GM18502 (cell line): ENCODE results near the gene SERGEF.
A peak's percentile ranks its signal among the peaks of the same experiment; 100 is the strongest.
"Not testable (repeated sequence)": the region's sequence is repeated elsewhere in the genome, so short reads cannot be mapped to it uniquely, and the experiment has no call there.

Experiments
- ATAC-seq: cut with Tn5 transposase; IDR thresholded peaks from one replicate; pipeline ENCODE4 v1.9.1; 2021; ENCODE audit warnings: mild to moderate bottlenecking; ENCODE audit not compliant: unreplicated experiment, poor library complexity

SERGEF gene

GRCh38 chr11:17917556-17917955 lies 95.3 kb downstream of the SERGEF start:
- ATAC-seq, result no peak

DNA sequence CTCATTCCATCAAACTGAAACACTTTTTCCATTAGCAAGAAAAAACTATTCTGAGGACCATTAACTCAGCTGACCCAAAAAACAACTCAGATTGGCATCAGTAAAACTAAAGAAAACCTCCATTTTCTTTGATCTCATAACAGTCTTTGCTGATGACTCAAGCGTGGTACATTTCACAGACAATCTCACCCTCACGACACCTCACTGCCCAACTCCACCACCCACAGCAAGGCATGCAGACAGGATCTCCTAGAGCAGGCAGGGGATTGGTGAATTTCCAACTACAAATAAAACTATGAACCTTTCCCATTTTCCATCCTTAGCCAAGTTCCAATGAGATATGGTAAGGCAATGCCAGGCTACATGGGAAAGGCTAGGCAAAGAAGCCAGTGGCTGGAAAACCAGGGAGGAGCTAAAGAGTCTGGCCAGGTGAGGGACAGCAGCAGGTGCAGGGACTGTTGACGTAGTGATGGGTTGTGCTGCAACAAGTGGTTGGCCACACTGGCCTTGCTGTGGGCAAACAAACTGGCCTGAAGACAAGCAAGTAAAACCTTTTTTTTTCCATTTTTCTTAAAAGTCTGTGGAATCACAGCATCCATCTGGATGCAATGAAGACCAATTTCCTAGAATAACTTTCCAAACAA lies 97.2 kb downstream of the SERGEF start:
- ATAC-seq, result no peak

GRCh38 chr11:17914957-17915356 lies 97.9 kb downstream of the SERGEF start:
- no peak for ATAC-seq

DNA sequence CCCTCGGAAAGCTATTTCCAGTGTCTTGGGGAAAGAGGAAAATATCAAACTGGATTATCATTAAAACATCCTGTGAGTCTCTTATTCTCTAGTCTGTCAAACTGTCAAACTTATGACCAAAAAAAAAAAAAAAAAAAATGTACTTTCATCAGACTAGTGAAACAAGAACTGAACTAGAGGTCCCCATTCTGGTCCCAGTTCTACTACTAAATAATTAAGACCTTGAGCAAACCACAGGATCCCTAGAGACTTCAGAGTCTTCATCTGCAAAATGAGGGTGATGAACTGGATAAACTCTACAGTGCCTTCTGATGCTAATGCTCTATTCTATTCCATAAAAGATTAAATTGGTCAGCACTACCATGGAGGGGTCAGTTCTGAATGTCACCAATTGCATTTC lies 105.8 kb downstream of the SERGEF start:
- ATAC-seq, result no peak

- ATAC-seq, result no peak
These were observed 106.4 kb downstream of the SERGEF start for GRCh38 chr11:17906436-17906835.

DNA sequence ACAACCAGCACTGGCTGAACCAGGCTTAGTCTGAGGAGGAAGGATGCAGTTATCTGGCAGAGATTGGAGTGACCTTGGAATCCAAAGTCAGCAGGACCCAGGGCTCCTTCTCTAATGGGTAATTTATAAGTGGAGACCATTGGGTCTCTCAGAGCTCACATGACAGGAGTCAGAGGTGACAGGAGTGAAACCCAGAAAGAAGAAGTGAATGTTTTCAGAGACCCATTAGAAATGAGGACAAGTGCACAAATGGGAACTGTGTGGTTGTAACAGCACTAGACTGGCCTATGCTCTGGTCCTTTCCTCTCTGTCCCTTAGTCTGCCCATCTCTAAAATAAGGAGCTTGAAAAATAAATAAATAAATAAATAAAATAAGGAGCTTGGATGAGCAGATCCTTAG lies 107.4 kb downstream of the SERGEF start:
- ATAC-seq, result peak; percentile 83

GRCh38 chr11:17901481-17901880 lies 111.4 kb downstream of the SERGEF start:
- no peak for ATAC-seq

- no peak for ATAC-seq
These were observed 114.1 kb downstream of the SERGEF start for GRCh38 chr11:17898782-17899181.

- ATAC-seq, result no peak
These were observed 114.8 kb downstream of the SERGEF start for GRCh38 chr11:17898071-17898470.

GRCh38 chr11:17897495-17897894 lies 115.4 kb downstream of the SERGEF start:
- ATAC-seq, result no peak

DNA sequence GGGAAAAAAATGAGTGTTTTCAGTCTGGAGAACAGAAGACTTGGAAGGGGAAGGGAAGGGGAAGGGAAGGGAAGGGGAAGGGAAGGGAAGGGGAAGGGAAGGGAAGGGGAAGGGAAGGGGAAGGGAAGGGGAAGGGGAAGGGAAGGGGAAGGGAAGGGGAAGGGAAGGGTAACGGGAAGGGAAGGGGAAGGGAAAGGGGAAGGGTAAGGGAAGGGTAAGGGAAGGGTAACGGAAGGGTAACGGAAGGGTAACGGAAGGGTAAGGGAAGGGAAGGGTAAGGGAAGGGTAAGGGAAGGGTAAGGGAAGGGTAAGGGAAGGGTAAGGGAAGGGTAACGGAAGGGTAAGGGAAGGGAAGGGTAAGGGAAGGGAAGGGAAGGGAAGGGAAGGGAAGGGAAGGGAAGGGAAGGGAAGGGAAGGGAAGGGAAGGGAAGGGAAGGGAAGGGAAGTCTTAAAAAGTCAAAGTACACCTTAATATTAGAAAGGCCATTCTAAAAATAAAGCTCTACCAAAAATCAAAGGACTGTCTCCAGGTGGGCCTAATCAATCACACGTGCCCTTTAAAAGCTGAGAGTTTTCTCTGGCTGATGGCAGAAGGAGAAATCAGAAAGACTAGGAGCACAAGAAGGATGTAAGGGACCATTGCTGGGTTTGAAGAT lies 116.2 kb downstream of the SERGEF start:
- not testable (repeated sequence) for ATAC-seq

DNA sequence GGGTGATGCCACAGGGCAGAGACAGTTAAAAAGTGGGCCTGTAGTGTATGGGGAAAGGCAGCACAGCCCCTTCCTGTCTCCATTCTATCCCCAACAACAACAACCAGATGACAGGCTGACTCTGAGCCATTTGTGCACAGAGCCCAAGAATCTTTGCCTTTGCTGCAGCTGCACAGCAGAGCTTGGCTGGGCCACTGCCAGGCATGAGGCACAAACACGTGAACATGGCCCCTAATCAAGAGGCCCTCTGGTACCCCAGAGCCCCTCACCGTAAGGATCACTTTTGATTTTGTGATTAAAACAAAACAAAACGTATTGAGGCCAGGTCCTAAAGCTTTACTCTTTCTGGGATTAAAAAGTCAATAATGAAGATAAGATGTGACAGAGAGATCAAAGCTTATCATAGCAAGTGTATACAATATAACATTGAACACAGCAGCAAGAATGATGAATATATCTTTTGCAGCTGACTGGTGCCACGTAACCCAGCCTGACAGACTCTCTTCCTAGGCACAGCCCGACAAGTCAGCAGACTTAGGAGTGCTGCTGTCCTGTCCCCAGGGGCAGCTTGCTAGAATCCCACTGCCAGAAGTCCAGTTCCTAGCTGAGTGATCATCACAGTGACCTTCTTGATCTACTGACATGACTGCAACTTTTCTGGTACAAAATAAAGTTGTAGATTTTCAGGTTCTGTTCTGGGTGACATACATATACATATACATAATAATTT lies 117.8 kb downstream of the SERGEF start:
- ATAC-seq, result no peak

DNA sequence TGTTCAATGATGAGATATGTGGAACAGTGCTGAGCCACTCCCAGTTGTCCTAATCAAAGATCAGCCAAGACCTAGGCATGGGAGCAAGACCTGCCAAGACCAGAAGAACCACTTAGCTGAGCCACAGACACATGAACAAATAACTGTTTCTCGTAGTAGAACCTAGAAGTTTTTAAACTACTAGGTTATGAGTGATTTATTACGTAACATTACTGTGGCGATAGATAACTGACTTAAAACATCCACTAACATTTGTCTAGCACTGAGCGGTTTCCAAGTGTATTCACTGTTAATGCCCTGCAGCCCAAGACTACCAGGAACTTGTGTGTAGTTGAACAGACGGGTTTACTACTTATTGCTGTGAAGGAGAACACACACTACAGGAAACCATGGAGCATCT lies 120.4 kb downstream of the SERGEF start:
- ATAC-seq, result no peak

- no peak for ATAC-seq
These were observed 122.5 kb downstream of the SERGEF start for GRCh38 chr11:17890325-17890724.

GRCh38 chr11:17887779-17888178 lies 125.1 kb downstream of the SERGEF start:
- ATAC-seq, result no peak

GRCh38 chr11:17883946-17884345 lies 128.9 kb downstream of the SERGEF start:
- no peak for ATAC-seq

- ATAC-seq, result no peak
These were observed 129.8 kb downstream of the SERGEF start for GRCh38 chr11:17883057-17883456.

GRCh38 chr11:17878743-17879142 lies 134.1 kb downstream of the SERGEF start:
- no peak for ATAC-seq

DNA sequence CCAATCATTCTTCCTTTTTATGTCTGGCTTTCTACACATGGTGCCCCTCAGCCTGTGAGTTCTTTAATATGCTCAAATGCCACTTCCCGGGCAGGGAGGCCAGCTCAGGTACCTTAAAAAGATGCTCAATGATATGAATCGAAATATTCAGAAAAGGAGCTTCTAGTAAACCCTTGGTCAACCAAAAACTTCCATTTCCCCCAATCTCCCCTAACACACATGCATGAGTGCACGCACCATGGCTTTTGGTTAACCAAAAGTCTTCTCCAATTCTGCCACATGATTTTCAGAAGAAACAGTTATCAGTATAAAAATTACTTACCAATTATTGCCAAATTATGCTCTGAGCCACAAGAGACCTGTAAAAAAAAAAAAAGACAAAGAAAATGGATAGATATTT lies 135.0 kb downstream of the SERGEF start:
- no peak for ATAC-seq

- ATAC-seq, result no peak
These were observed 136.0 kb downstream of the SERGEF start for GRCh38 chr11:17876827-17877226.

GRCh38 chr11:17875891-17876290 lies 137.0 kb downstream of the SERGEF start:
- ATAC-seq, result no peak

DNA sequence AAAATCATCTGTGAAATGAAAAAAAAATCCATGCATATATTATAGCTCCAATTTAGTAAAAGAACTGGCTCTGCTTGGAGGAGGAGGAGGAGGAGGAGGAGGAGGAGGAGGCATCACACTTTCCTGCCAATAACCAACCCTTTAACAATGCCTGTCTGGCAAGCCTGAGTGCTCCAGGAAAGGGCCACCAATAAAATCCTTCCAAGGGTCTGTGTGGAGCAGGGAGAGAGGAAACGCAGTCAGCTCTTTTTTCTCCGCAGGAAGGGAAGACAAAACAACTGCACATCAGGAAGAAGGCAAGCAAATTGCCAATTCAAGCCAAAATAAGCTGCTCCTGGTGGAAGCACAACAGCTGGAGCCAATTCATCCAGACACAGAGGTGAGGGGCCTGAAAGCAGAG lies 139.3 kb downstream of the SERGEF start:
- no peak for ATAC-seq
